K562 (cell line): ENCODE results near the gene NPIPA3. TPM values are rescaled to one million over a fixed set of nuclear protein-coding genes. Genes with fewer than 3 reads are reported as not detected.

ENCODE experiments used
- ATAC-seq: fragments of 200-7000 bp; cut with Tn5 transposase; 3 replicates; pipeline ENCODE4 v1.9.1; 2020; ENCODE audit warnings: moderate library complexity
- BruUV-seq: library from RNA; stranded (reverse); fragments of 400-500 nt; replicated peaks from 2 replicates; lab custom pipeline; 2021; lab: Mats Ljungman, UMichigan
- CTCF ChIA-PET: fragments of 300-600 bp; formaldehyde crosslinking; extraction: SDS; loops from one replicate; lab custom pipeline; 2021; ENCODE audit warnings: low intra/inter-chr PET ratio; lab: Yijun Ruan, JAX
- POLR2A ChIA-PET: fragments of 300-600, 350-650 bp; sonication (Branson Sonifier 250); formaldehyde crosslinking; extraction: SDS; loops from one replicate; lab custom pipeline; 2021; ENCODE audit warnings: antibody characterized with exemption, inconsistent platforms; lab: Yijun Ruan, JAX
- DNase-seq, 4 experiments: peaks; one replicate each; pipeline versions ENCODE4 v3.0.0 to v3.0.0-alpha.2; 2011 to 2018; ENCODE audit warnings: low spot score in 3 of 4, mixed read lengths in 3 of 4; ENCODE audit errors: extremely low read depth in 1 of 4
- FAIRE-seq: peaks from 2 replicates; lab custom pipeline; 2011; peaks lifted over from hg19 to GRCh38; lab: Jason Lieb, UNC
- H2AFZ ChIP-seq: 2 replicates; pipeline ENCODE4 v1.6.0; 2011; ENCODE audit warnings: low read depth, low read length, control low read depth, inconsistent platforms
- H3K27ac ChIP-seq: fragments of 200-600 bp; 3 replicates; pipeline ENCODE4 v1.8.0; 2011; ENCODE audit warnings: low read depth, mild to moderate bottlenecking, control low read depth, inconsistent platforms, low read length, moderate library complexity, mixed read lengths; ENCODE audit errors: extremely low read depth
- H3K27me3 ChIP-seq, 2 experiments: fragments of 300-600 bp in 1 of 2; 2 replicates in 1 of 2; 3 replicates in 1 of 2; pipeline versions ENCODE4 v1.6.0 to v1.8.0; 2011; ENCODE audit warnings: inconsistent platforms in 2 of 2, low read length in 2 of 2, mild to moderate bottlenecking in 1 of 2, mixed read lengths in 1 of 2, moderate library complexity in 1 of 2; ENCODE audit not compliant: control insufficient read depth in 2 of 2, insufficient read depth in 2 of 2
- H3K36me3 ChIP-seq: fragments of 300-600 bp; 3 replicates; pipeline ENCODE4 v1.8.0; 2011; ENCODE audit warnings: mild to moderate bottlenecking, low read length, inconsistent platforms; ENCODE audit not compliant: control insufficient read depth, insufficient read depth
- H3K4me1 ChIP-seq, 2 experiments: fragments of 200-600 bp in 1 of 2; replicated peaks in 1 of 2; 2 replicates in 1 of 2; 3 replicates in 1 of 2; pipeline versions ENCODE4 v1.5.1 to v1.8.0; 2011; ENCODE audit warnings: inconsistent platforms in 2 of 2, low read length in 2 of 2, mild to moderate bottlenecking in 1 of 2, mixed read lengths in 1 of 2, moderate library complexity in 1 of 2; ENCODE audit not compliant: control insufficient read depth in 2 of 2, insufficient read depth in 2 of 2
- H3K4me2 ChIP-seq: 2 replicates; pipeline ENCODE4 v1.6.1; 2011; ENCODE audit warnings: low read length, control low read depth, inconsistent platforms, mixed read lengths; ENCODE audit not compliant: insufficient read depth
- H3K4me3 ChIP-seq: fragments of 200-600 bp; sonication (generic), shearing (Covaris generic); 2 replicates; pipeline ENCODE4 v1.5.1; 2016; ENCODE audit warnings: control low read depth, inconsistent platforms
- H3K79me2 ChIP-seq: fragments of 200-600 bp; 3 replicates; pipeline ENCODE4 v1.8.0; 2011; ENCODE audit warnings: low read length, inconsistent platforms; ENCODE audit not compliant: control insufficient read depth, insufficient read depth
- H3K9ac ChIP-seq, 2 experiments: 2 replicates each; pipeline versions ENCODE4 v1.6.0 to v1.6.1; 2011; ENCODE audit warnings: low read depth in 2 of 2, low read length in 2 of 2, control low read depth in 1 of 2, inconsistent platforms in 1 of 2, mild to moderate bottlenecking in 1 of 2, mixed read lengths in 1 of 2; ENCODE audit not compliant: insufficient read depth in 1 of 2
- H3K9me1 ChIP-seq: one replicate; pipeline ENCODE4 v1.6.0; 2011; ENCODE audit warnings: inconsistent platforms, mild to moderate bottlenecking, low read length, moderate library complexity; ENCODE audit not compliant: control insufficient read depth, insufficient read depth
- H3K9me3 ChIP-seq: replicated peaks from 2 replicates; pipeline ENCODE4 v1.5.1; 2011; ENCODE audit warnings: low read depth, low read length, inconsistent platforms; ENCODE audit not compliant: control insufficient read depth, insufficient read depth
- H4K20me1 ChIP-seq: replicated peaks from 2 replicates; pipeline ENCODE4 v1.6.1; 2011; ENCODE audit warnings: low read length, inconsistent platforms, mixed read lengths; ENCODE audit not compliant: control insufficient read depth, insufficient read depth
- HMGN3 ChIP-seq: IDR thresholded peaks from 2 replicates; pipeline ENCODE4 v1.6.1; 2011; ENCODE audit warnings: borderline replicate concordance, low read depth, mild to moderate bottlenecking, mixed read lengths, low read length; ENCODE audit not compliant: insufficient read length; ENCODE audit errors: extremely low read depth
- NCOA2 ChIP-seq, 2 experiments: fragments of 450-650 bp; IDR thresholded peaks; 2 replicates each; pipeline ENCODE4 v1.6.1; 2018; ENCODE audit warnings: mild to moderate bottlenecking in 2 of 2, moderate library complexity in 1 of 2; ENCODE audit not compliant: partially characterized antibody in 2 of 2
- POLR2AphosphoS2 ChIP-seq: IDR thresholded peaks from 2 replicates; pipeline ENCODE4 v1.6.1; 2012; ENCODE audit warnings: low read length, improper control_type of control experiment
- SNRNP70 ChIP-seq: fragments of 200-400 bp; formaldehyde crosslinking; optimal IDR thresholded peaks from 2 replicates; pipeline ENCODE3; 2017; ENCODE audit warnings: low read depth, low read length
- ZBTB1 ChIP-seq: sonication (generic); formaldehyde crosslinking; IDR thresholded peaks from 2 replicates; pipeline ENCODE4 v1.8.1; 2023; ENCODE audit warnings: missing genetic modification reagents, low read depth, mild to moderate bottlenecking, borderline replicate concordance
- ZFP1 ChIP-seq: fragments of 450-650 bp; formaldehyde crosslinking; IDR thresholded peaks from 2 replicates; pipeline ENCODE4 v1.4.0; 2020; ENCODE audit warnings: mild to moderate bottlenecking, mixed read lengths
- ZNF311 ChIP-seq: fragments of 250-450 bp; sonication (Bioruptor Pico); IDR thresholded peaks from 2 replicates; pipeline ENCODE4 v1.4.0; 2020; ENCODE audit warnings: mild to moderate bottlenecking, moderate library complexity
- WGBS: fragments of 100-300 bp; shearing (Covaris generic); methylation state at CpG from one replicate; pipeline ENCODE4 v1.1.6; 2016; ENCODE audit warnings: low coverage, mixed read lengths; ENCODE audit not compliant: insufficient coverage; ENCODE audit errors: missing lambda C conversion rate; 5-methylcytosine and 5-hydroxymethylcytosine counted together
- in situ Hi-C: fragments of 300-500 bp; cut with MboI; formaldehyde crosslinking; loops from 4 replicates; pipeline ENCODE4 v1.15.0; 2018; ENCODE audit warnings: inconsistent platforms, mixed read lengths
- intact Hi-C: fragments of 100-400 bp; cut with micrococcal nuclease; formaldehyde crosslinking; loops from 2 replicates; pipeline ENCODE4 v1.14.2; 2022
- polyA plus RNA-seq, 8 experiments: library from polyadenylated mRNA; depleted of rRNA in 4 of 8; stranded (reverse) in 5 of 8; unstranded in 3 of 8; fragments of >200 nt; fragmentation: Nextera tagmentation in 2 of 8; fragmentation: Illumina TruSeq in 1 of 8; extraction: Ambion mirVana in 2 of 8; extraction: Trizol in 1 of 8; gene quantifications; 2 replicates each; pipeline versions ENCODE4 v1.2.1 to v1.2.3, GENCODE V29; 2011 to 2014; ENCODE audit warnings: inconsistent platforms in 1 of 8, missing spikeins in 1 of 8
- total RNA-seq, 7 experiments: library from RNA; depleted of rRNA in 6 of 7; stranded (reverse); fragments of >200 nt in 6 of 7; fragmentation: Illumina TruSeq in 2 of 7; extraction: Trizol in 2 of 7; gene quantifications; 2 replicates each; pipeline versions ENCODE4 v1.2.1 to v1.2.3, GENCODE V29; 2011 to 2021; ENCODE audit warnings: low replicate concordance in 1 of 7

Gene NPIPA3
- total and polyA plus RNA-seq, 9 of the 15 experiments (the other 6 are each of a cell fraction or from before 2014, with no cell fraction given), result 1.1 to 6.6 (median 2.0) TPM

- TF ChIP-seq SNRNP70, result no peak
Observed at GRCh38 chr16:14668556-14669223, 34.5 kb upstream of the NPIPA3 start (continued).

- no peak overlapping the region for H2AFZ ChIP-seq
- intact Hi-C loops, result no loop called here
- no TSS peak for BruUV-seq
- H3K36me3 ChIP-seq, result peaks cover 35% of the 10 kb centered on the region
- no peak overlapping the region for H3K4me3 ChIP-seq
- H3K27me3 ChIP-seq, result no peaks in the 10 kb centered on the region
- H3K79me2 ChIP-seq, result no peaks in the 10 kb centered on the region
- TF ChIP-seq HMGN3 (no peak), ZBTB1 (CRISPR knock-in tag) (no peak), ZFP1 (no peak), ZNF311 (CRISPR knock-in tag) (no peak), NCOA2 (IDR thresholded peaks at IDR 0.05; ENCODE audit: partially characterized antibody in 2 of 2) (no peak), POLR2AphosphoS2 (peak; percentile 41; the same call in 1 of the 2 replicates)
- 84% methylated on average over 4 of the region's 4 CpGs for WGBS
- H3K27ac ChIP-seq, result no peak overlapping the region
- DNase-seq (no peak), FAIRE-seq (no peak), ATAC-seq (no peak)
- no peak overlapping the region for H3K4me2 ChIP-seq
- ChIA-PET CTCF (no interaction called here), POLR2A (no interaction called here)
- H3K9ac ChIP-seq, result no peak overlapping the region
- H3K9me1 ChIP-seq, result no peaks in the 10 kb centered on the region
- no peaks in the 10 kb centered on the region; a peak in 1 of 5 replicates for H3K4me1 ChIP-seq
- H3K9me3 ChIP-seq, result no peaks in the 10 kb centered on the region
- H4K20me1 ChIP-seq, result 0 out of 2 replicates have a peak, but pooled peaks cover 1% of the 10 kb centered on the region
- in situ Hi-C loops, result no loop called here
Observed at GRCh38 chr16:14669776-14670175, 33.4 kb upstream of the NPIPA3 start.
